Measurements from ENCODE around the gene PARD6G.
A peak's percentile ranks its signal among the peaks of the same experiment; 100 is the strongest.

Gene PARD6G, protein sequence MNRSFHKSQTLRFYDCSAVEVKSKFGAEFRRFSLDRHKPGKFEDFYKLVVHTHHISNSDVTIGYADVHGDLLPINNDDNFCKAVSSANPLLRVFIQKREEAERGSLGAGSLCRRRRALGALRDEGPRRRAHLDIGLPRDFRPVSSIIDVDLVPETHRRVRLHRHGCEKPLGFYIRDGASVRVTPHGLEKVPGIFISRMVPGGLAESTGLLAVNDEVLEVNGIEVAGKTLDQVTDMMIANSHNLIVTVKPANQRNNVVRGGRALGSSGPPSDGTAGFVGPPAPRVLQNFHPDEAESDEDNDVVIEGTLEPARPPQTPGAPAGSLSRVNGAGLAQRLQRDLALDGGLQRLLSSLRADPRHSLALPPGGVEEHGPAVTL

DNA sequence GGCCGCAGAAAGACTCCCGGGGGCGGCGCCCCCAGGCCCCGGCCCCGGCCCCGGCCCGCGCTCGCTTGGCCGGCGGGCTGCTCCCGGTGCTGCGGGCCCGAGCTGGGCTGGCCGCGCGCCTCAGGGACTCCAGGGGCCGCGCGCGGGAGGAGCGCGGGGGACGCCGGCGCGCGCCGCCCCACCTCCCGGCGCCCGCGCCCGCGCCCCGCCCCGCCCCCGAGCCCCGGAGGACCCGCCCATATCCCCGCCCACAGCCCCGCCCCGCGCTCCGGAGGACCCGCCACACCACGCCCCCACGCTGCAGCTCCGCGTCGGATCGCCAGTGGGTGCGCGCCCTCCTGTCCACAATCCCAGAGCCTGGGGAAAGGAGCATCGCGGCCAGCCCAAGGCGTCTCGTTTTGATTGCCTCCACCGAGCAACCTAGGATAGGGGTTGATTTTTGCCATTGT, at the start of gene PARD6G:
Gene PARD6G (minus strand): TSS at position 122 of the 449 bp plus-strand sequence. CDS start 166 bp downstream, outside the sequence.
- peak; percentile 89 for DNase-seq (ENCODE audit: low spot score)

DNA sequence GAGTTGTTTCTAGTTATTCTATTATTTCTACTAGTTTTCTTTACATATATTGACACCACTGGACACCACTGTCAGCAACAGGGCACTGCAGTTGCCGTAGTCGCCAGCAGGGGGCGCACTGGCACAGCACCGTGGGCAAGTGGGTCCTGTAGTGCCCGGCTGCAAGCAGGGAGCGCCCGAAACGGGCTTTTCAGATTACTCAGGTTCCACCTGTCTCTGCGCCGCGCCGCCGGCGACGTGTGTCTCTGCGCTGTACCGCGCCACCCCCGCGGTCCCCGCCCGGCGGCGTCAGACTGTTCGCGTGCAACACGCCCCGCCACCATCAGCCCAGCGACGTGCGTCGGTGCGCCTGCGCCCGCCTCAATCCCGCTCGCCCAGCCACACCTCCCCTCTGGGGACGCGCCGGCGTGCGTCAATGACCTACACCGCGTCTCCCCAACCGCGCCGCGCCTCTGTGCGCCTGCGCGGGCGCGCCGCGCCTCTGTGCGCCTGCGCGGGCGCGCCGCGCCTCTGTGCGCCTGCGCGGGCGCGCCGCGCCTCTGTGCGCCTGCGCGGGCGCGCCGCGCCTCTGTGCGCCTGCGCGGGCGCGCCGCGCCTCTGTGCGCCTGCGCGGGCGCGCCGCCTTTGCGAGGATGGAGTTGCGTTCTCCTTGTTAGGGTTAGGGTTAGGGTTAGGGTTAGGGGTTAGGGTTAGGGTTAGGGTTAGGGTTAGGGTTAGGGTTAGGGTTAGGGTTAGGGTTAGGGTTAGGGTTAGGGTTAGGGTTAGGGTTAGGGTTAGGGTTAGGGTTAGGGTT, 15.1 kb upstream of the PARD6G start:
- DNase-seq (ENCODE audit: low spot score) = peak; percentile 80

DNA sequence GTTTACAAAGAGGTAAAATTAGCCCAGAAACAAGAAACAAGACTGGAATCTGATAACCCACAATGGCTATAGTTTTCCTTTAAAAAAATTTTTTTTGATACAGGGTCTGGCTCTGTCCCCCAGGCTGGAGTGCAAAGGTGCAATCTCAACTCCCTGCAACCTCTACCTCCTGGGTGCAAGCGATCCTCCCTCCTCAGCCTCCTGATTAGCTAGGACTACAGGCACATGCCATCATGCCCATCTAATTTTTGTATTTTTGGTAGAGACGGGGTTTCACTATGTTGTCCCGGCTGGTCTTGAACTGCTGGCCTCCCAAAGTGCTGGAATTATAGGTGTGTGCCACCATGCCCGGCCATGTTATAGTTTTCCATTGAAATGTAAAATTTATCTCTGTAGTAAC, 12.3 kb upstream of the PARD6G start:
- DNase-seq (ENCODE audit: low spot score) = no peak

DNA sequence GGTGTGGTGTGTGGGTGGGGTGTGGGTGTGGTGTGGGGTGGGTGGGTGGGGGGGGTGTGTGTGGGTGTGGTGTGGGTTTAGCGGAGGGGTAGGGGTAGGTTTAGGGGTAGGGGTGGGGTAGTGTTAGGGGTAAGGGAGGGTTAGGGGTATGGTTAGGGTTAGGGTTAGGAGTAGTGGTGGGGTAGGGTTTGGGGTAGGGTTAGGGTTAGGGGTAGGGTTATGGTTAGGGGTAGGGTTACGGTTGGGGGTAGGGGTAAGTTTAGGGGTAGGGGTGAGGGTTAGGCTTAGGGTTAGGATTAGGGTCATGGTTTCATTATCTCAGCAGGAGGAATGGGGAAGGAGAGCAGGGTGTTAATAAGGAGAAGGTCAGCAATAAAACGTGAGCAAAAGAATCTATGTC, 11.3 kb upstream of the PARD6G start:
- no peak for DNase-seq (ENCODE audit: low spot score)

DNA sequence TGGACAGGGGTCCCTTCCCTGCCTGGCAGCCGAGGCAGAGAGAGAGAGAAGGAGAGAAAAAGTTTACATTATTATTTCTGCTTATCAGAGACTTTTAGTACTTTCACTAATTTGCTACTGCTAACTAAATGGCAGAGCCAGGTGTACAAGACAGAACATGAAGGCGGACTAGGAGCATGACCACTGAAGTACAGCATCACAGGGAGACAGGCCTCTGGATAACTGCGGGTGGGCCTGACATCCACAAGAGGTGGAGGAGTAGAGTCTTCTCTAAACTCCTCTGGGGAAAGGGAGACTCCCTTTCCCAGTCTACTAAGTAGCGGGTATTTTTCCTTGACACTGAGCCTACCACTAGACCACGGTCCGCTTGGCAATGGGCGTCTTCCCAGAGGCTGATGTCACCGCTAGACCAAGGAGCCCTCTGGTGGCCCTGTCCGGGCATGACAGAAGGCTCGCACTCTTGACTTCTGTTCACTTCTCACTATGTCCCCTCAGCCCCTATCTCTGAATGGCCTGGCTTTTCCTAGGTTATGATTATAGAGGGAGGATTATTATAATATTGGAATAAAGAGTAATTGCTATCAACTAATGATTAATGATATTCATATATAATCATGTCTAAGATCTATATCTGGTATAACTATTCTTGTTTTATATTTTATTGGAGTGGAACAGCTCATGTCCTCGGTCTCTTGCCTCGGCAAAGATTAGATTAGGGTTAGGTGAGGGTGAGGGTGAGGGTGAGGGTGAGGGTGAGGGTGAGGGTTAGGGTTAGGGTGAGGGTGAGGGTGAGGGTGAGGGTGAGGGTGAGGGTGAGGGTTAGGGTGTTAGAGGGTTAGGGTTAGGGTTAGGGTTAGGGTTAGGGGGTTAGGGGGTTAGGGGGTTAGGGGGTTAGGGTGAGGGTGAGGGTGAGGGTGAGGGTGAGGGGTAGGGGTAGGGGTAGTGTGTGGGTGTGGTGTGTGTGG, 10.5 kb upstream of the PARD6G start:
- peak; percentile 62 for DNase-seq (ENCODE audit: low spot score)

DNA sequence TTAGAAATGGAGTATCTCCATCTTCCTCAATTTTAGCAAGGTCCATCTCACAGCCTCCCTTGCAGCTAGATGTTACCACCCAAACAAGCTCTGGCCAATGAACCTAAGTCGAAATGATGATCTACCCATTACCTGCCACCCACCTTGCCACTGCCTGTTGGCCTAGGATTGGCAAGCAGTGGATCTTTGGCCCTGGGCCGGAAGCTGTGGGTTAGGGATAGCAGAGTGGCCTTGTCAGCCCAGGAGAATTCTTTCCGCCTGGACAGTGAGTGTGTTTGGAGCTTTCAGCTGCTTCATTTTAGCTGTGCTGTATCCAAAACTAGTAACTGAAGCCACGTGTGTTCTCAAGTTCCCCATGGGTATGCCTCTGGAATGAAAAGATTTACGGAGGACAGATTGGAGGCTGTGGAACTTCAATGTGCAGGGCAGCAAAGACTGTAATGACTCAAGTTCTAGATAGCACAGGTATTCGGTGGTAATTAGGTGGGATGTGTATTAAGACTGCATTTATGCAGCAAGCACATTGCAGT, 7.7 kb upstream of the PARD6G start:
- DNase-seq (ENCODE audit: low spot score) = no peak

DNA sequence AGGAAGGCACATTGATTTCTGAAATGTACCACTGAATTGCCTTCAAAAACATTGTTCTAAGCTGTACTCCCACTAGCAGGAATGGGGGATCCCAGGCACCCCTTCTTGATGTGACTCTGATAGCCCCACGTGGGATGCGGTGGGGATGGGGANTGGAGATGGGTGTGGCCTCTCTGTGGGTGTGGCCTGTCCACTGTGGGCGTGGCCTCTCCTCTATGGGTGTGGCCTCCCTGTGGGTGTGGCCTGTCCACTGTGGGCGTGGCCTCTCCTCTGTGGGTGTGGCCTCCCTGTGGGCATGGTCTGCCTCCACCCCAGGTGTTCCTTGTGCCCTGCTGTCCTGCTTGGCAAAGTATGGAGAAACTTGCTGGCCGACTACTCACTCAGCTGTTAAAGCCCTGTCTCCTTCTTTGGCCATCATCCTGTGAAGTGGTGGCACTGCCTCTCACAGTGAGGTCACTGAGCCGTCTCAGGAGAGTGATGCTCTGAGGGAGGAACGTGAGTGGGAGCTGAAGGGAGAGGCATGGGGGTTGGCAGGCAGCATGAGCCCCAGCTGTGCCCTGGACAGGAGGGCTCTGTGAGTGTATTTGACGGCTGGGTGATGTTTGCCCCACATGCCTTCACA, 6.7 kb upstream of the PARD6G start:
- no peak for DNase-seq (ENCODE audit: low spot score)

DNA sequence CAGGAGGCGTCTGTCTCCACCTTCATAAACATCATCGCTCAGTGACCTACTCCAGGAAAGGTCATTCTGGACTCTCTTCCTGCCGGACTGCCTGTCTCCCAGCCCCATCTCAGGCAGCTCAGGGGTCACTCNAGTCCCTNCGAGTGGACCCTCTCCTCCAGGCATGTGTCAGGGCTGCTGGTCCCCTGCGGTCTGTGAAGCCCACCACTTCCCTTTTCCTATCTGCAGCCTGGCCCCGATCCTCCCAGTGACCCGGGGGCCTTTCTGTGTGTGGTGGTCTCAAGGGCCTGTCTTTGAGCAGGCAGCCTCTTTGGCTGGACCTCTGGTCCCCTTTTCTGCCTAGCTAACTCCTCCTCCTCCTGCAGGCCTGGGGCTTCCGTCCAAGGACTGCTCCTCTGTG, 5.9 kb upstream of the PARD6G start:
- no peak for DNase-seq (ENCODE audit: low spot score)

DNA sequence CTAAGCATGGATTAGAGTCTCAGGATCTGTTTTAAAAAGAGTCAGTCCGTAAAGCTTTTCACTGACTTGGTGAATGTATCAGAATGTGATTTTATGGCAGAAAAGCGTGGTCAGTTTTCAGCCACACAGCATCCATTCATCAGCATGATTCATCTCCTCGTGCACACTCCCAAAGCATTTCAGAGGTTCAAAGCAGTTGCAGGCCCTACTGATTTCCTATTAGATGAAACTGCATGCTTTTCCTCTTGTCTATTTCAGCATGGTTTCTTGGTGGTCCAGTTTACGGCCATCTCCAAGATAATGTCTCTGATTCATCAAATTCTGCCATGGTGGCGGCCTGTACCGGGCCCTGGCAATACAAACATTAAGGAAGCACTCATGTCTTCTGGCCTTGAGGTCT, 4.8 kb upstream of the PARD6G start:
- DNase-seq (ENCODE audit: low spot score) = no peak

DNA sequence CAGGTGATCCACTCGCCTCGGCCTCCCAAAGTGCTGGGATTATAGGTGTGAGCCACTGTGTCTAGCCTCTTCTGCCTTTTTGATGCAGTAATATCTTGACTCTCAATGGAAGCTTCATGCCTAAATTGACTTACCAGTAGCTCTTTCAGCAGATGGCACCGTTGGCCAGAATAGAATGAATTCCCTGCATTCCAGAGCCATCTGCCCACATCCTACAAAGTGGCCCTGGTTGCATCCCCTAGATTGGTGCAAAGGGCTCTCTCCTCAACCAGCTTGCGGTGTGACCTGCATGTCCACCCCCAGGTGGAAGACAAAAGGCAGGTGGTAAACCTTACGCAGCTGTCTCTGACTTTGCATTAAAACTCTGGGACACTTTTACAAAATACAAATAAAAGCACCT, 4.4 kb upstream of the PARD6G start:
- no peak for DNase-seq (ENCODE audit: low spot score)

DNA sequence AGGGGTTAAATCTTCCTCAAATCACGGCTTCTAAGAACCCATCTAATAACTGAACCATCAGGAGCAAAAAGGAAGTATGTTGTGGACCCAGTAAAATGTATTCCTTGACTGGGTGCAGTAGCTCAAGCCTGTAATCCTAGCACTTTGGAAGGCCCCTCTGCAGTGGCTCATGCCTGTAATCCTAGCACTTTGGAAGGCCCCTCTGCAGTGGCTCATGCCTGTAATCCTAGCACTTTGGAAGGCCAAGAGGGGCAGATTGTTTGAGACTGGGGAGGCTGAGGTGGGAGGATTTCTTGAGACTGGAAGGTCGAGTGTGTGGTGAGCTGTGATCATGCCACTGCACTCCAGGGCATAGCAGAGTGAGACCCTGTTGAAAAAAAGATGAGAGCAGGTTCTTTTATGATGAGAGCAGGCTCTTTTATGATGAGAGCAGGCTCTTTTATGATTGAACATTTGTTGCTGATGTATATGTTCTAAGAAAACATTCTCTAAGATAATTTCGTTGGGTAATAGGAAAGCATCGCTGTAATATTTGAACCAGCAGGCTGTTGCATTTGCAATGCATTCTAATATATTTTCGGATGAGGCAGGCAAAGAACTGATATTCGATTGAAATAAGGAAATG, 3.5 kb upstream of the PARD6G start:
- DNase-seq (ENCODE audit: low spot score) = no peak

DNA sequence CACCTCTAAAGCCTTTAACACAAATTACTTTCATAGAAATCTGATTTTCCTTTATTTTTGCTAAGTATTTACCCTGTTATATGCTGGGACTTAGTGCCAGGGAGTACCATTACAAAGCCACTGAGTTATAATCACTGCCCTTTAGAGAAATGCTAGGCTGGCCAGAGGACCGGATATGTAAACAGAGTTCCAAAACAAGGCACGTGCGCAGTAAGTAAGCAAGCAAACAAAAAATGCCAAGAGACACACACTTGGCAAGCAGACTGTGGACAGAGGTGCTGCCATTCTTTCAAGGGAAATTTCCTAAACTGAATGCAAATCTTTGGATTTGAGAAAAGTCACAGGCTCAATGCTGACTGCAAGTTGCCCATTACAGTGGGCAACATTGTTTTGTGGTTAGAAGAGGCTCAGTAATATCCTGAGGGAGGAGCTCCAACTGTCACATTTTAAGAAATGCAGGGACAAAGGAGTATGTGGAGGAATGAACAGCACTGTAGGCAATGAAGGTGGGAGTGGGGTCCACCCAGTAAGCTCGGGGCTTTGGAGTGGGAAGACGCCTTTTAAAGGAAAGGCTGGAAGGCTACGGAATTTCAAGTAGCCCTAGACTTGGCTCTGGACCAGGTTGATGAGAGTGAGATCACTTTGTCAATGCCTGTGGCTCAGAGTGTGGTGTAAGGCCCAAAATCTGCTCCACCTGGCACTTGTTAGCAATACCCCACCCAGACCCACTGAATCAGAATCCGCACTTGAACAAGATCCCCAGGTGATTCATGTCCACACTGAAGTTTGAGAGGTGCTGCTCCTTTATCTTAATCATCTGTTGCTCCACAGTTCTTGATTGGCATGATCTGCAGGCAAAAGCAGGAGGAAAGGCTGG, 2.1 kb upstream of the PARD6G start:
- no peak for DNase-seq (ENCODE audit: low spot score)

DNA sequence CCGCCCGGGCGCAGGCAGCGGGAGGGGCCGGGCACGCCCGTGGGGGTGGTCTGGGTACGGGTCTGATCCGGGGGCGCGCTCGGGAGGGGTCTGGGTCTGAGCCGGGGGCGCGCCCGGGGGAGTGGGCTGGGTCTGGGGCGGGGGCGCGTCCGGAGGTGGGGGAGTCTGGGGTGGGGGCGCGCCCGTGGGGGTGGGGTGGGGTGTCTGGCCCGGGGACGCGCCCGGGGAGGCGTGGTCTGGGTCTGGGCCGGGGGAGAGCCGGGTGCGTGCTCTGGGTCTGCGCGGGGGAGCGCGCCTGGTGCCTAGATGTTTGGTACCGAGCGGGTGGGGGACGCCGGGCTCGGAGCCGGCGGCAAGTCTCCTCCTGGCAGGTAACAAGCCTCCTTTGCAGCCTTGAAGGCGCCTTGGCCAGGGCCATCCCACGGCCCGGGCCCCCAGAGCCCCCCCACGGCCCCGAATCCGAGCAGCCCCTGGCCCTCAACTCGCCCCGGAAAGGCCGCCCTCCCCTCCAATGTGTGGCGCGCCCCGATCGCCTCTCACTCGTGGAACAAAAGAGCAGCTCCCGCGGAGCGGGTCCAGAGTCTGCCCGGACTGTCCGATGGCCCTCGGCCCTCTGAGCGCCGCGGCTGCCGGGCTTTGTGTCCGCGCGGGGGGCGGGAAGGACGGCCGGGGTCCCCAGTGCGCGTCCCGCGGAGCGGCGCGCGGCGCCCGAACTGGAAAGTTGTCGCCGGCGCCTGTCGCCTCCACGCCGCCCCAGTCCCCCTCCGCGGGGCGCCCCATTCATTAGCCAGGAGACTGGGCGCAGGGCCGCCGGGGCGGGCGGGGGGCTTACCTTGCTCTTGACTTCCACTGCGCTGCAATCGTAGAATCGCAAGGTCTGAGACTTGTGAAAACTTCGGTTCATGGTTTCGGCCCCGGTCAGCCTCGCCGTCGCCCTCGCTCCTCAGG, 595 bp downstream of the PARD6G start:
- peak; percentile 79 for DNase-seq (ENCODE audit: low spot score)

DNA sequence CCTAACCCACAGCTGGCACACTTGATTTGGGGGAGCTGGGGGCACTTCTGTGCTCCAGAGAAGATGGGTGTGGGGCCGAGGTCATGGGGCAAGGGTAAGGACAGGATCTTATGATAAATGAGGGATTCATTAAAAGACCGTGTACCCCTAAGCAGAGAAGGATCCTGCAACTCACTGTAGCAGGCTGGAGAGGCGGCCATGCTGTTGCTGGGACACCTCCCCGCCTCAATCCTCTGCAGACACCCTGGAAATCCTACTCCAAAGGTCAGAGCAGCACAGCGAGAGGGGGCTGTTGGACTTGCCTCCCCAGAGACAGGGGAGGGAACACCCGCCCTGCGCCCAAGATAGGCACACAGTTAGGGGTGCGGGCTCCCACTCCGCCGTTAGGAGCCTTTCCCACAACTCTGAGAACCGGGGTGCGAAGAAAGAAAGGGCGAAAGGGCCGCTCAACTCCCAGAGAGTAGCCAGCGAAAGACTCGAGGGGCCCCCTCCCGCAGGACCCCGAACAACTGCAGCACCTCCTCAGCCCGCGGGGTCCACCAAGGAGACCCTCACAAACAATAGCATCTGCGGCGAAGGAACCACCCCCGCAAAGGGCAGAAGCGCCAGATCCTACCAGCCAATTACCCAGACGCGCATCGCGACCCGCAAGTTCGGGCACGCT, 1.4 kb downstream of the PARD6G start:
- DNase-seq (ENCODE audit: low spot score) = no peak

DNA sequence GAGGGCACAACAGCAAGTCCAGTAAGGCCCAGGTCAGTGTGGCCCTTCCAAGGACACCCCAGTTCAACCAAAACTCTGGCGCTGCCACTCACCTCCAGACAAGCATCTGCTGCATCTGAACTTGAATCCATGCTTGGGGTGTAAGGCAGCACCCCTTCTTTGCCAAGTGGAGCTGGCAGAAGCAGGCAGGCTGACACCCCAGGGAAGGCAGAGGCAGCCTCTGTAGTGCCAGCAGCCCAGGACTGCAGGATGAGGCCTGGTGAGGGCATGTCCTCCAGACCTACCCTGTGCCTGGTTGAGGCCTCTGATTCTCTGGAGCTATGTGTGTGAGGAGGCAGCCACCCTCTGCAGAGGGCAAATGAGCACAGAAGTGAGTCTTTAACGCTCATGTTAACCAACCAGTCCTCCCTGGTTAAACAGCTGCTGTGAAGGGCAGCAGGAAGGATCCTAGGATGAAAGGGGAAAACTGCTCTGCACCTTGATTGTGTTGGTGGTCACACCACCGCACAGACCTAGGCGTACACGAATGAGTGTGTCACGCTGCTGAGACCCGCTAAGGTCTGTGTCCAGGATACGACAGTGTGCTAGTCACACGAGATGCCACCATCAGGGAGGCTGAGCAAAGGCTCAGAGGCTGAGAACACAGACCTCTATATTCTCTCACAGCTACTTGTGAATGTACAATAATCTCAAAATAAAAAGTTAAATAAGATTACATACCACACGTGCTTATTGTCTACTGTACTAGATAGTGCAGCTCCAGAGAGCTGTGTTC, 2.2 kb downstream of the PARD6G start:
- no peak for DNase-seq (ENCODE audit: low spot score)

DNA sequence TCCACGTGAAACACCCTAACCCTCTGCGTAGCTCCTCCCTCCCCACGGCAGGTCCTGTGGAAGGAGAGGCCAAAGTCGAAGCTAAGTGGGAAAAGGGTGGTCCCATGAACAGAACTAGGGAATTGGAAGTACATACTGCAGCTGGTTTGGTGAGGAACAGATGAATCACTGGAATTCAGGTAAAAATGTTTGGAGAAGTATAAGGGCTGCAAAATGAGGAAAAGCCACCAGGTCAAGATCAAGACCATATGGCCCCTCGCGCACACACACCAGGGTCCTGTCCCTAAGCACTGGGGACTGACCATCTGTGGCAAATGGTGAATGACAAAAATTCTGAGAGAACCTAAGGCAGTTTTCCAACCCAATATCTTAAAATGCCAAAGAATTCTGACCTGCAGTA, 3.1 kb downstream of the PARD6G start:
- DNase-seq (ENCODE audit: low spot score) = no peak

DNA sequence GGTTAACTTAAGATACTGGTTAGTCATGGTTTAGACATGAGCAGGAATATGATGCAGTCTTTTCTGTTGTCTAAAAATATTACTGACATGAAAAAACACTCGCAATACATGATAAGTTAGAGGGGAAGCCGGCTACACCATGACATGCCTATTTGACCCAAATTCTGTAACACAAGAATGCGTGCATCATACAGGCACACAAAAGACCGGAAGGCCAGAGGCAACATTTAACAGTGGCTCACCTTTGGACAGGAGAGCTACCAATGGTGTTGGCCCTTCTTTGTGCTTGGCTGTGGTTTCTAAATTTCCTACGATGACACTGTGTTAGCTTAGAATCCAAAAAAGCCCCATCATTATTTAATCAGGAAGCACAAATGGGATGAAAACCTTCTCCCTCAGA, 4.1 kb downstream of the PARD6G start:
- no peak for DNase-seq (ENCODE audit: low spot score)
